GM15510 (cell line): ENCODE measurements around the gene EIF2AK2.

Source experiments
- POLR2A ChIP-seq: IDR thresholded peaks from 3 replicates; pipeline ENCODE4 v1.6.1; 2011; ENCODE audit warnings: borderline replicate concordance; ENCODE audit not compliant: insufficient read length; ENCODE audit errors: extremely low read depth

Gene EIF2AK2

DNA sequence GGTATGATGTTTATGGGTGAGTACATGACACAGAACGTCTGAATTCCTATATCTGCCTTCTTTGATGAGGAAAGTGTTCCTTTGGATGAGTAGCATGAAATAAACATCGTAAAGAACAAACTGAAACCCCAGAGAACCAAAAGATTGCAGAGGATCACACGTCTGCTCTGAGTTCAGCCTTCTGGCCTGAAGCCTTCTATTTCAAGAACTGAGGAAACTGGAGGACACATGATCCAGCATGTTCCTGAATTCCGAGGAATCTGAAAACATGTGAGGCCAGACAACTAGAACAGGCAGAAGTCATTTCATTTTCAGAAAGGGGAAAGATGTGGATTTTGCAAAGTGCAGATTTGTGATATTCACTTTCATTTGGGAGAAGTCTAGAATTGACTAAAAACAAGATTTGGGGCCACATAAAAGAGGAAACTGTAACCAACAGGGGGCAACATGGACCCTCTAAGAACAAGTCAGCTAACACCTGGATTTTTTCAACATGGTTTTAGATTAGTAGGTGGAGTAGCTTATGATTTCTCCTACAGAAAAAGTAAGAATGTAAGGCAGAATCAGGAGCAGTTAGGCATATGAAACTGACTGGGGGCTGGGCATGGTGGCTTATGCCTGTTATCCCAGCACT, 23.3 kb upstream of the EIF2AK2 start:
- TF ChIP-seq POLR2A = no peak

DNA sequence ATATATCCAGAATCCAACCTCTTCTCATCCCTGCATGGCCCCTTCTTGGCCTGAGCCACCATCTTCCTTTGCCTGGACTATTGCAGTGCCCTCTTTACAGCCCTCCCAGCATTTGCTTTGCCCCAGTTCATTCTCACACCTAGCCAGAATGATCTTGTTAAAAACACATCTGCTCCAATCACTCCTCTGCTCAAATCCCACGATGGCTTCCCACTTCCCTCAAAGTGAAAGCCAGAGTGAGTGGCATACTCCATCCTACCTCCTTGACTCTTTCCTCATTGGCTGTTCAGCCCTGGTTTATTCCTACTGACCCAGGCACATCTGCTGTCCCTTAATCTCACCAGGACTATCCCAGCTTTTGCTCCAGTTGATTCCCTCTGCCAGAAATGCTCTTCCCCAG, 17.0 kb upstream of the EIF2AK2 start:
- no peak for TF ChIP-seq POLR2A

DNA sequence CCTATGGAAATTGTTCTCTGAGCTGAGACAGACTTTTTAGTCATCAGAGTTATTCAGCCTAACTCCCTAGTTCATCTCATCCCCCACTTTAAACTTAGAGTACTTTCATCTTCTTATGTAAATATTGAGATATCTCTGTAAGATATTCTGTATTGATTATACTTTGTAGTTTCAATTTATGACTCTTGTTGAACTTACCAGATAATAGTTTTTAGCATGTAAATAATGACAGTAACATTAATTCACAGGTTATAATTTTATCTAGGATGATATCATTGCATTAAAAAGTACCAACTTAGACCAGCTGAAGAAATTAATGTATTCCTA, 14.8 kb upstream of the EIF2AK2 start:
- TF ChIP-seq POLR2A = no peak

GRCh38 chr2:37168217-37168981, 11.6 kb upstream of the EIF2AK2 start:
- no peak for TF ChIP-seq POLR2A

DNA sequence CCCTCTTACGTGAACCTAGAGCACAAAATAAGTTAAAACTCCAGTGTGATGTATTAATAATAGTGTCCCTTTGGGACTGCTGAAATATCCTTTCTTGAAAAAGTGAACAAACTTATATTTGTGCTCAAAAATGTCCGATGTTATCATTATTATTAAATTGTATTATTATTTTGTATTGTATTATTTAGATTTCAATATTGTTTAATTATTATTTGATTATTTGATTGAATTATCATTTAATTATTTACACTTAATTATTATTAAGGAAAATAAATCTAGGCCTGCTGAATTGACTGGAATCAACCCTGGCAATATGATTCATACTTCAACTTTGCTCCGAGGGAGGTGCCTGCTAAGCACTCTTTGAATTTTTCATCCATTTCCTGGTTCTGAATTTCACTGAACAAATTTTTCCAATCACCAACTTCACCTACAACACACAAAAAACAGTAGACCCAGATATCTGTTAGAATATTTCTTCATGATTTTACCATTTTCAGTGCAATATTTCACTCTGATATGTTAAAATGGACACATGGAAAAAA, 10.9 kb upstream of the EIF2AK2 start:
- TF ChIP-seq POLR2A = no peak

DNA sequence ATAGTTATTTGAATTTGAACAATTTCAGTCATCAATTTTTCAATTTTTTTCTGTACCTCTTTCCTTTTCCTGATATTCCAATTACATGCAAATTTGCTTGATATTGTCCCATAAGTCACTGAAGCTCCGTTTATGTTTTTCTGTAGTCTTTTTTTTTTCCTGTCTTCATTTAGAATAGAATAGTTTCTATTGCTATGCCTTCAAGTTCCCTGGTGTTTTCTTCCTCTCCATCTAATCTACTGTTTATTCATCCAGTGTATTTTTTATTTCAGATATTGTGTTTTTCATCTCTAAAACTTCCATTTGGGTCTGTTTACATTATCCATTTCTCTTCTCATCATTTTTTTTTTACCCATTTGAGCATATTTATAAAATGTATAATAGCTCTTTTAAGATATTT, 8.0 kb upstream of the EIF2AK2 start:
- no peak for TF ChIP-seq POLR2A

GRCh38 chr2:37156071-37156856, 516 bp downstream of the EIF2AK2 start:
- TF ChIP-seq POLR2A = no peak

- no peak for TF ChIP-seq POLR2A
Measured at GRCh38 chr2:37154785-37155184, 2.0 kb downstream of the EIF2AK2 start.

DNA sequence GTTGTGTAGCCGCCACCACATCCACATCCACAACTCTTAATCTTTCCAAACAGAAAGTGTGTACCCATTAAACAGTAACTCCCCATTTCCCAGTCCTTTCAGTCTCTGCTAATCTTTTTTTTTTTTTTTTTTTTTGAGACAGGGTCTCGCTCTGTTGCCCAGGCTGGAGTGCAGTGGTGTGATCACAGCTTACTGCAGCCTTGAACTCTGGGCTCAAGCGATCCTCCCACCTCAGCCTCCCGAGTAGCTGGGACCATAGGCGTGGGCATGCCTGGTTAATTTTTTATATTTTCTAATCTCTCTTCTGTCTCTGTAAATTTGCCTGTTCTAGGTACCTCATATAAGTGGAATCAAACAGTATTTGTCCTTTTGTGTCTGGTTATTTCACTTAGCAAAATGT, 3.6 kb downstream of the EIF2AK2 start:
- TF ChIP-seq POLR2A = no peak

- TF ChIP-seq POLR2A = no peak
Measured at GRCh38 chr2:37149626-37150322, 7.0 kb downstream of the EIF2AK2 start.

DNA sequence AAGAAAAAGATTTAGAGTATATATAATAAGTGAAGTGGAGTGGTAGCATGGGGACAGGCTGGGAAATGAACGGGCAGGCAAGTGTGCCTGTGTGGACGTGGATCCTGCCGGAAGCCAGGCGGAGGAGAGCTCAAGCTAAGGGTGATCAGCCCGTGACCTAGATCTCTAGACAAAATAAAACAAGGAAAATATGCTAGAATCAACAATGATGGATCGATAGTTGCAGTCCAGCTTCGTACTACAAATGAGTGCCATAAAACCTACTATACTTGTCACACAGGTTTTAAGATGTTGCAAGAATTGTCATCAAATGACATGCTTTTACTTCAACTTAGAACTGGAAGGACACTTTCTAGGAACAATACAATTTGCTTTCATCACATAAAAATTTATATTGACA, 8.5 kb downstream of the EIF2AK2 start:
- no peak for TF ChIP-seq POLR2A

DNA sequence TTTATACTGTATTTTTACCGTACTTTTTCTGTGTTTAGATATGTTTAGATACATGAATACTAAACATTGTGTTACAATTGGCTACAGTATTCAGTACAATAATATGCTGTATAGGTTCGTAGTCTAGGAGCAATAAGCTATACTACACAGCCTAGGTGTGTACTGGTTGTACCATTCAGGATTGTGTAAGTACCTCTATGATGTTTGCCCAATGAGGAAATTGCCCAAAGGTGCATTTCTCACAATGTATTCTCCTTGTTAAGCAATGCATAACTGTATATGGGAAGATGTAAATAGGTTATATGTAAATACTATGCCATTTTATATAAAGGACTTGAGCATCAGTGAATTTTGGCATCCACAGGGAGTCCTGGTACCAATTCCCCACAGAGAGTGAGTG, 10.7 kb downstream of the EIF2AK2 start:
- no peak for TF ChIP-seq POLR2A

DNA sequence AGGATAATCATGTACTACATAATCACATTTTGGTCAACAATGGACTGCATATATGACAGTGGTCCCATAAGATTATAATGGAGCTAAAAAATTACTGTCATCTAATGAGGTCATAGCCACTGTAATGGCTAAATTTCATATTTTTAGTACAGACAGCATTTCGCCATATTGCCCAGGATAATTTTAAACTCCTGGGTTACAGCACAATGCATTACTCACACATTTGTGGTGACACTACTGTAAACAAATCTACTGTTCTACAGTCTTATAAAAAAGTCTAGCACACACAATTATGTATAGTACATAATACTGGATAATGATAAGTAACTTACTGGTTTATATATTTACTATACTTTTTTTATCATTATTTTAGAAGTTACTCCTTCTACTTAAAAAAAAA, 12.8 kb downstream of the EIF2AK2 start:
- TF ChIP-seq POLR2A = no peak

DNA sequence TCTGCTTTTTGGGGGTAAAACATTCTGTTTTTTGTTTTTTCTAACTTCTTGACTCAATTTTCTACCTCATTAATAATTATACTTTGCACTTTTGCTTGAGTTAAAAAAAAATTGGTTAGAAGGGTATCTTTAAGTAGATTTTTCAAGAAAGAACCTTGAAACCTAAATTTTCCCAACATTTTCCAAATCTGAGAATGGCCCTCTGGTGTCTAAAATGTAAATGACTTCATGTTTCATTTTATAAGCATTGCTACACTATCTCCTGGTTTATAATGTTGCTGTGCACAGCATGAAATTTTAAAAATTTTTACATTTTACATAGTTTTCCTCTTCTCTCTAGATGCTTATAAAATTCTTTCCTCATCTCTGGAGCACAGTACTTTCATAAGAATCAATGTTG, 14.2 kb downstream of the EIF2AK2 start:
- no peak for TF ChIP-seq POLR2A

DNA sequence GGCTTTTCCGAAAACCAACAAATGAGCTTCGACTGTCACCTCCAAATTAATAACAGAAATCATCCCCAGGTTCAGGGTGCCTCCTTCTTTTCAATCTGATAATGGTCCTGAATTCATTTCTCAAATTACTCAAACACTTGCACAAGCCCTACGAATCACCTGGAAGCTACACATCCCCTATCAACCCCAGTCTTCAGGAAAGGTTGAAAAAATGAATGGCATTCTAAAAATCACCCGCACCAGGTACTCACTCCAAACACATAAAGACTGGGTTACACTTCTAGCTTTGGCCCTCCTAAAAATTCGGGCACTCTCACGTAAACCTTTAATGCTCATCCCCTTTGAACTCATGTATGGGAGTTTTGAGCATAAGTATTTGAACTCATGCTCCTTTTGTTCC, 23.9 kb downstream of the EIF2AK2 start:
- no peak for TF ChIP-seq POLR2A
